GM19238 (cell line): Measurements from ENCODE around the gene MACROD2.

Experiments
- DNase-seq: peaks from one replicate; pipeline ENCODE4 v3.0.0; 2011; ENCODE audit warnings: low spot score; ENCODE audit not compliant: insufficient read length

The MACROD2 gene

DNA sequence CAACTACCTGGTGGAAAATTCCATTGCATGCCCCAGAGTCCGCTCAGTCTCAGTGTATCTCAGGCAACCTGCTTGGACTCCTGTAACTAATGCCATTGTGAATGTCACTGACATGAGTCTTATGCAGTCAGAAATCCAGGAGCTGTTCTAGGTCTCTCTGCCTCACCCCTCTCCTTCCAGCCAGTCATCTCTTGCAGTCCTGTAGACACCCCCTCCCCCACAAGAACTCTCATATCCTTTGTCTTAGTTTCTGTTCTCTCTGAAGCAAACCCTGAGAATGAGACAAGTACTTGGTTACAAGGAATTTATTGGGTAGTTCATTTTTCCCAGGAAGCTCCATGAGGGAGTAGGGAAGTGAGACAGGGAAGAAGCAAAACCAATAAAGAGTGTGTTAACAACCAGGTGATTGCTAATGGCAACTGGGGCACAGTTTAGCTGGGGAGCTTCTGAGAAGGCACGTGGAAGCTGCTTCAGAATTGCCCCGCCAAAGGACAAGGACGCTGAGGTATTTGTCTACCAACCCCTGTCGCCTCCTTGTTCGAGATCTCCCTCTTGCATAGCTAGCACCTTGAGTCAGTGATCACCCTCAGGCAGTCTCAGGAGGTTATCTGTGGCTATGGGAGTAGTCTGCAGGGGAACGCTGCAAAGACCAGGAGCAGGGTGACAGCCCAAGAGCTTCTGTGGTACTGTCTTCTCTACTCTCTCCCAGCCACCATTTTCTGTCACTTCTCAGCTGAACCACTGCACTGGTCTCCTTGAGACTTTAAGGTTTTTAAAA, 1253.5 kb downstream of the MACROD2 start:
- peak; percentile 4 for DNase-seq

DNA sequence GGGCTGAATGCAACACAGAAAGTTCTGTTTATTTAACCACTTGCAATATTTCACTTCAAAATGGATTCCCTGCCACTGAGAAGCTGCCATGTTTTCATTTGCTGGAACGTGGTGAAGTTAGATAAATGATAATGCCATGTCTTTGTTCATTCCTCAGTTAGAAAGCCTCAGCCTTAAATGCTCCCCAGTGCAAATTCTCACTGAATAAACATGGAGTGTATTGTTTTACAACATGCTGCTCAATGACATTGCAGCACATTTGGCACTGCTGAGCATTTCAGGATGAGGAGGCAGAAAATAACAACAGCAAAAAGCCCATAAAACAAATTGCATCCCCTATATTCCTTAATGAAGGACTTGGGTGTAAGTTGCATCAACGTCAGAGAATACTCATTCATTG, 1255.9 kb downstream of the MACROD2 start:
- no peak for DNase-seq

DNA sequence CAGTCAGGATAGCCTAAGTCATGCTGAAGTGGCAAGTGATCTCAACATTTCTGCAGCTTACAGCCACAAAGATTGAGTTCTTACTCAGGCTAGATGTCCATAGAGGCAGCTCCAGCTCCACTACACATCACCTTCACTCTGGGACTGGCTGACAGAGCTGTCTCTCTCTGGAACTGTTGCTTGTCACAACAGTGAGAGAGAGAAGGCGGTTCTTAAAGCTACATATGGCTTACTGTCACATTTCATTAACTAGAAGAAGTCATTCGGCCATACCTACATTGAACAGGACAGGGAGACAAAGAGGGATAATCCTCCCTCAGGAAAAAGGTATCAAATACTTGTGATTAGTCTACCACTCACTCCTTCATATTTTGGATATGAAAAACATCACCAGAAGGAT, 1257.0 kb downstream of the MACROD2 start:
- no peak for DNase-seq

DNA sequence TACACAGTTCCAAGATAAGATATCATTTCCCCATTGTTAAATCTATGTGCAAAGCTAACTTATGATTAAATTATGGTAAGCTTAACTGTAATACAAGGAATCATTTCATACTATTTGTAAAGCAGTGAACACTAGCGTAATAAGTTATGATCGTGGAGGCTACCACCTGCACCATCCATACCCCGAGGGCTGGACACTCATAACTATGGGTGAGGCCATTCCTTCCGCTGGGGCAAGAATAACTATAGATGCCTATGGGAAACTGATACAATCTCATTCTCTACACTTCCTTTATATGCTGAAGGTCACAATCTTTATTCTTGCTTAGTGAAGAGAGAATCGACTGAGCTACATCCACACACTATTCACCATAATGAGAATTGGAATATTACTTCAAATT, 1258.1 kb downstream of the MACROD2 start:
- no peak for DNase-seq

DNA sequence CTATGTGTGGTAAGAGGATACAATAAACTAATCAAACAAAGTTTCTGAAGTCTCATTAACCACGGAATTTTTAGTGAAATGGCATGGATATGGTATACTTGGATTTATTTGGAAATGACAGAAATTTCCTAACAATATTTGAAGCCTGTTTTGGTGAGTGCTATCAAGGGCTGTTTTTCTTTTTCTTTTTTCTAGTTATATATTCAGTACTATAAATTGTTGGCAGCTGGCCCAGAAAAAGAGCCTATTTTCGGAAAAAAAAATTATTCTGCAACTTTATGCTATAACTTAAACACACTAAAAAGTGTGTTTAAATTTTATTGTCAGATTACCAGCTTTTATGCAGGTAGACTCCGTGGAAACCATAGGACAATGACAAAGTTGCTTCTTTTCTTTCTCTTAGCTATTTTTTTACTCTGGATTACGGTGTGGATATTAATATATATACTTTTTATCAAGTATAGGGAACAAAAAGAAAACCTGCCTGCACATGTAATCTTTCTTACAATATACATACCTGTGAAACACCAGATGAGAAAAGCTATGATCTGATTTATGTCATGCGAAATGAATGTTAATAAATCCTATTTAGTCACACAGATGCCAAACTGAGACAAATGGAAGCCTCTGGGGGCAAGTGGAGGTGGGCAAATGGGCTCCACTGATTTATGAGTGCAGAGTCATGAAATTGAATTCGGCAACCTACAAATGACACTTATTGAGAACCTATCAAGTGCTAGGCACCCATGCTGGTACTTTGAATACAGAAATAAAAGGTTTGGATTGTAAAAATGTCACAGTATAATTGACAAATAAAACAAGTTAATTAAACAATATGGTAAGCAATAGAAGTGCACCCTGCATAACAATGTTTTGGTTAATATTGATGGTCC, 1261.6 kb downstream of the MACROD2 start:
- no peak for DNase-seq

DNA sequence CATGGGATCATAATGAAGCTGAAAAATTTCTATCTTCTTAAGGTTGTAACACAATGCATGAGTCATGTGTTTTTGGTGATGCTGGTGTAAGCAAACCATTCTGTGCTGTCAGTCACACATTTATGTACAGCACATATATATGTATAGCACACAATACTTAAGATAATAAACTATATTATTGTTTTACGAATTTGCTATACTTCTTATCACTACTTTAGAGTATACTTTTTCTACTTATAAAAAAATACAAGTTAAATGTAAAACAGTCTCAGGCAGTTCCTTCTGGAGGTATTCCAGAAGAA, 1262.2 kb downstream of the MACROD2 start:
- DNase-seq, result no peak

DNA sequence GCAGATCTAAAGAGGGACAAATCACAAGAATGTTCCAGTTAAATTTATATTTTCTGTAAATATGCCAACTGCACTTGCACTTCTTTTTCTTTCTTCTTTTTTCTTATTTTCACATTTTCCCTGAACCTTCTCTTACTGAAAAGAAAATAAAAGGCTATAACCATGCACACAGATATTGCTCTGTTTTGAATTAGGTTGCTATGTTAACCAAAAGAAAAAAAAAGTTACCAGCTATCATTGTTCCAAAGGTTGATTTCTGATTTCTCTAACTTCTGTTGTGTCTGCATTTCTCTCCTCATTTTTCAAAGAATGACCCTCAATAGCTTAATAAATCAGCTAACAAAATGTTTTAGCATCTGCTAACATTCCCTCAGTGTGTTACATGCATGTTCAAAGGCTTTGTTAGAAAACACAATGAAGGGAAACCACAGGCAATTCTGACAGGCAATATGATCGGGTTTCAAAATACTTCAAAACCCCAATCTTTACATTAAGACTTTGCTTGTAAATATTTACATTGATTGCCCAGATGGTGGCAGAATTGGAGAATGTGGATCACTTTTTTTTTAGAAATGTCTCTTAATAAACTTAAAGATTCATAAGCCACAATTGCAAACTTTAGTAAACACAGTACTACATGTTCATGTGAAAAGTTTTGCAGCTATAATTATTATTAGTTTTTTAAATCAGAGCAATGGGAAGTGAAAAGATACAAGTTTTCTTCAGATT, 1270.4 kb downstream of the MACROD2 start:
- no peak for DNase-seq

DNA sequence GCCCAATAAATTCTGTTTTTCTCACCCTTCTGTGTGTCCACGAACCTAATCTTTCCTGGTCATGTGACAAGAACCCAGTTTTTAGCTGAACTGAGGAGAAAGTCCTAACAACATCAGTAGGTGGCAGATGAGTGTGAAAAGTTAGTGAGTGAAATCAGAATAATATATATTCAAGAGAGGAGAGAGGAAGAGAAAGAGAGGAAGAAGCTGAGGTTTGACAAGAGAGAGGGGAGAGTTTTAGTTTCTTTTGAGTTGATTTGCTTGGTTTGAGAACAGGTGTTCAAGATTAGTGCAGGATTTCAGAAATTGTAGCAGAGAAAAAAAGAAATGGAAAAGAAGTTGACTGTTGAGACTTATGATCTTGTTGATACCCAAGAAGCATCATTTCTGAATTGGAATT, 1272.6 kb downstream of the MACROD2 start:
- no peak for DNase-seq

DNA sequence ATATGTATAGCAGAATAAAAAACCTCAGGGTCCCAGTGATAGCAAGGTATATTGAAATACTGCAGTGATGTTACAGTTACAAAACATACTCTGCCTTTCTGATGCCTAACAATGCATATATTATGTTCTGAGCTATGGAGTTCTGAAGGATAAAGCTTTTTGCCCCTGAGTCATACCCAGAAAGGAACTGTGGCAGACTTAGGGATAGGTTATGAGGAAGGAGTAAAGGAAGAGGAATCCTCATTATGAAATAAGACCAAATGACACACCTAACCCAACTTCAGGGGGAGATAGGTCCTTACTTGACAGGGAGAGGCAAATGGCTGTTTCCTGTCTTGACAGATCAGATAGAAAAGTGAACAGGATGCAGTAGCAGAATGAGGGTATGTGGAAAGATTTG, 1282.7 kb downstream of the MACROD2 start:
- DNase-seq, result no peak

DNA sequence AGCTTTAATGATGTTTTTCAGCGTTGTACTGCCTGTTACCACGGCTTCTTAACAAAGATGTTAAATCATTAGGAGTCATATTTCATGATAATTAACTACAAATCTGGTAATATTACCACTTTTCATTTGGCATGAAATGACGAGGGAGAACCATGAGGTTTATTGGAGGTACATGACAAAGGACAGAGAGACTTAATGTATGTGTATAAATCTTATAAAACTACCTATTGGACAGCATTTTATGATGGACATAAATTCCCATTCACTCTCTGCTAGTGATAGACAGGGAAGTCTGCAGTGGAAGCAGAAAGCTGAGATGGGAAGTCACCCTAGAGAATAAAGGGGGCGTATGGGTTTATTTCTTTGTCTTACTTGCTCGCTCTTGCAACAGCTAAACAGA, 1292.0 kb downstream of the MACROD2 start:
- DNase-seq, result no peak

DNA sequence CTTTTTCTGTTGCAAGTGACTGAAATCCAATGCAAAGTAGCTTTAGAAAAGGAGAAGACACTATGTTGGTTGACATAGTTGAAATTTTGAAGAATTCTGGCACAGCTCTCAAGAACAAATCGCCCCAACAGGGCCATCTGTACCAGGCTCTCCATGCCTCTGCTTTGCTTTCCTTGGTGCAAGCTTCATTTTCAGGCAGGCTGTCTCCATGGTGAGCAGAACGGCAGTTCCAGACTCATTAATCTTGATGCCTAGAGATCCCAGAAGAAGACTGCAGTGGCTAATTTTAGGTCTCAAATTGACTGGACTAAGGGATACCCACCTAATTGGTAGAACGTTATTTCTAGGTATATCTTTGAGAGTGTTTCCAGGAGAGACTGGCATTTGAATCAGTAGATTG, 1292.8 kb downstream of the MACROD2 start:
- no peak for DNase-seq

DNA sequence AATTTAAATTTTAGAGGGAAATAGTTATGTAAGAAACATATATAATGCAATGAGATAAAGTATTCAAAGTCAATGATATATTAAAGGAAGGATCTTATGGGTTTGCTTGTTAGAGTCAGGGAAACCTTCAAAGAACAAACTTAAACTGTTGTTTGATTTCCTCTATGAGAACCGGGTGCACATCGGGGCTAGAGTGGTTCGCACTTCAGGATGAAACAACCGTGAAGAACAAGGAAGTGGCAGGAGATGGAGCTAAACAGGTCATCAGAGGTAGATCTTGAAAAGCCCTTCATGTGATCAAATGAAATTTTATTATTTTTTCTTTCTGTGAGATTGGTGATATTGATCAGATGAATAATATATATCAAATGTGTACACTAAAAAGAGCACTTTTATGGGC, 1294.0 kb downstream of the MACROD2 start:
- DNase-seq, result no peak

DNA sequence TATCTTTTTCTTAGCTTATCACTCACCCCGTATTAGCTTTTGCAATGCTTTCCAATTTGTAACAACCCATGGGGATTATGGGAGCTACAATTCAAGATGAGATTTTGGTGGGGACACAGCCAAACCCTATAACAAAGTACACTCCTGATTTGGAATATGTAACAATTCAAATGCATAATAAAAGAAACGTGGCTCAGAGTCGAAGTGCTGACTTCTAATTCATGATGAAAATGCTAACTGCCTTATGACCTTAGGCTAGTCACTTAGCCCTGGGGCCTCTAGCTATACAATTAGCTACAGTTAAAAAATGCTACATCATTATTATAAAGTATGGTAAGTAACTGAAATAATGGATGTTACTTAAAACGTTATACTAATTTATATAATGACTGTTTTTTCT, 1297.1 kb downstream of the MACROD2 start:
- DNase-seq, result no peak

DNA sequence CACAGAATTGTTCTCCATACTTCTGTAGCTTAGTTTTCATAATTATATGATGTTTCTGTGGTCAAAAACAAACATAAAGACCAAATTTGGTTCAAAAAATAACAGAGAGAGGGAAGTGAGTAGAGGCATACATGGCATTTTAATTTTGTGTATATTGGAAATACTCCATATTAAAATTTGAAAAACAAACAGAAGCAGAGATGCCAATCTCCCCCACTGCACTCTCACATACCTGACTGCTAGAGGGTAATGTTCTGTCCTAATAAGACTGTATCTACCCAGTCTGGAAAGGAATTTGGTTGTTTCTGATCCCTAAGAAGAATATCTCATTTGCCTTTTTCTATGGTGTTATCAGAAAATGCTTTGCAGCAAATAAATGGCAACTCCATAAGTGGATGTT, 1301.1 kb downstream of the MACROD2 start:
- DNase-seq, result no peak

DNA sequence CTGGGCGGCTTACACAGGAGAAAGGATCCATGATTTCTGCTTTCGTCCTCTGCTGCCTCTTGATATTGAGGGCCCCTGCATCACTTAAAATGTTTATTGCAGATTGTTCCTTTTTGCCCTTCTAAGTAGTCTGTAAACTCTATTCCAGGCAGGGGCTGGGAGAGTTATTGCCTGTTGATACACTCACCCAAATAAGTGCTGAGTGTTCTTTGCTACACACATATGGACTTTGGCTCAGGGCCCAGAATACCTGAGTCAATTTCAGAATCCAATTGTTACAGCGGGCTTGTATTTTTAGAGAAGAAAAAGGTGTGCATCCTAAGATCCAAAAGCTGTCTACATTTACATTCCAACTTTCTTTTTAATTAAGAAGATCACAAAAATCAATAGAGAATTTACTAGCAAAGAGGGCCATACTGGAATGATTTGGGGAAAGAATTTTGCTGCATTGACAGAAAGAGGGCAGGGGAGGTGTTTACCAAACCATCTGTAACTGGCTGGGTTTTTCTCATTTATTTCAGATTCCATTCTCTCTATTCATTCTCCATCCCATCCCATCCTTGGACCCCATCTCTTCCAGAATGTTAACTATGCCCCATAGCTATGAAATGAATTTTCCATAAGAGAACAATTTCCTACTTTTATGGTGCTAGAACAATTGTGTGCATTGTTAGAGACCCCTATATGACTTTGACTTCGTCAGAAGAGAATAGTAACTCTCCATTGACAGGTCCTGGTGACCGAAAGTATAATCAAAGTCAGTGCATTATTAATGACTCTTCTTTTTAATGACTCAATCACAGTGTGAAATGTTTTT, 1302.0 kb downstream of the MACROD2 start:
- no peak for DNase-seq

DNA sequence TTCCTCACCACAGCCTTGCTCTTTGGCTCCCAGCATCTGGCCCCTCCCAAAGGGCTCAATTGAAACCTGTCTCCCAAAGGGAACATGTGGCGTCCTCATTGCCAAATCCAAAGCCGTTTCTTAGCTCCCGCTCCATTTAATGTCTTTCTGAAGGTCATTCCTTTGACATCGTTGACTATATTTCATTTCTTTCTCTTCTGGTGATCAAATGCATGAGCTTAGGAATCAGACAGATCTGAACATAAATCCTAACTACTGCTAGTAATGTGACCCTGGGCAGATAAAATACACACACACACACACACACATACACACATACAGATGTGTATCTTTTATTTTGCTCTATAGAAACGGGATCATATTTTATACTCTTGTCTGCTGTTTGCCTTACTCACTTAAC, 1306.8 kb downstream of the MACROD2 start:
- DNase-seq, result no peak

DNA sequence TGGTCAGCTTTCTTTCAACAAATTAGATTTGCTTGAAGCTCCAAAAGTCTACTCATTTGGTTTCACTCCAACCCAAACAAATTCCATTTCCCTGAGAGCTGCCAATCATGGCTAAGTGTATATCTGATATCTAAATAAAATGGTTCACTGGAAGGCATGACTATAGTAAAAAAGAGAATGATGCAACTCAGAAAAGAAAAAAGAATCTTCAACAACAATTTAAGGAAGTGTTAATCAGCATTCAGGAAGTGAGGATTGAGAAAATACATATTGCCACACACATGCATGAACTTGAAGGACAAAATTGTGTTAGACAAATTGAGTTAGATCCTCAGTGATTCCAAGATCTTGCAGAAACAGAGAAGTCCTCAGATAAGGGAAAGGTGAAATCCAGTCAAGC, 1315.0 kb downstream of the MACROD2 start:
- DNase-seq, result no peak

DNA sequence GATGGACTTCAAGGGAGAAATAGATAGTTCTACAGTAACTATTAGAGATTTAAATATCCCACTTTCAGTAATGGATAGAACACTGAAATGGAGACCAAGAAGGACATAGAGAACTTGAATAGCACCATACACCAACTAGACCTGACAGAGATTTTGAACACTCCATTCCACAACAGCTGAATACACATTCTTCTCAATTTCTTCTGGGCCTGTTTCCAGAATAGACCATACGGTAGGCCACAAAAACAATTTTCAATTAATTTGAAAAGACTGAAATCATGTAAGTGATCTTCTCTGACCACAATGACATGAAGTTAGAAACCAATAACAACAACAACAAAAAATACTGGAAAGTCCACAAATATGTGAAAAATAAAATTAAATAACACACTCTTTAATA, 1321.2 kb downstream of the MACROD2 start:
- no peak for DNase-seq

DNA sequence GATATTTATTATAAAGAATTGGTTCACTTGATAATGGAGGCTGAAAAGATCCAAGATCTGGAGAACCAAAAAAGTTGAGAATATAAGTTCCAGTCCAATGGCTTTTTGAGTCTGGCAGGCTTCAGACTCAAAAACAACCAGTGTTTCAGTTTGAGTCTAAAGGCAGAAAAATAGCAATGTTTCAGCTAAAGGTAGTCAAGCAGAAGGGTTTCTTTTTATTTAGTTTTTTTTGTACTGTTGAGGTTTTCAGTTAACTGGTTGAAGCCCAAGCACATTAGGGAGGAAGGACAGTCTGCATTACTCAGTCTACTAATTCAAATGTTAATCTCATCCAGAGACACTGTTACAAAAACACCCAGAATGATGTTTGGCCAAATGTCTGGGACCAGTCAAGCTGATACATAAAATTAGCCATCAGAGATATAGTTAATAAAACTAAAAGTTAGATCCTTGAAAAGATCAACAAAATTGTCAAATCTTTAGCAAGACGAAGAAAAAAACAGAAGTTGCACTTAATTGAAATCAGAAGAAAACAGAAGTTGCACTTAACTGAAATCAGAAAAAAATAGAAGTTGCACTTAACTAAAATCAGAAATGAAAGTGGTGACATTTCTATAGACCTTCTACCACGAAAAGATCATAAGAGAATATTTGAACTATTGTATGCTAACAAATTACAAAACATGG, 1322.4 kb downstream of the MACROD2 start:
- DNase-seq, result no peak

DNA sequence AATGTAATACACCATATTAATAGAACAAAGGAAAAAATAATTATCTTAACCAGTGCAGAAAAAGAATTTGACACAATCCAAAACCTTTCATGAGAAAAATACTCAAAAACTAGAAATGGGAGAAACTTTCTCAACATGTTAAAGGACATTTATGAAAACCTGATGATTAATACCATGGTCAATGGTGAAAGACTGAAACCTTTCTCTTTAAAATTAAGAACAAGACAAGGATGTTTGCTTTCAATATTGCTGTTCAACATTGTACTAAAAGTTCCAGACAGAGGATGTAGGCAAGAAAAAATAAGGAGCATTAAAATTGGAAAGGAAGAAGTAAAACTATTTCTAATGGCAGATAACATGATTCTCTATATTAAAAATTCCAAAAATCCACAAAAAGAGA, 1323.4 kb downstream of the MACROD2 start:
- DNase-seq, result no peak

DNA sequence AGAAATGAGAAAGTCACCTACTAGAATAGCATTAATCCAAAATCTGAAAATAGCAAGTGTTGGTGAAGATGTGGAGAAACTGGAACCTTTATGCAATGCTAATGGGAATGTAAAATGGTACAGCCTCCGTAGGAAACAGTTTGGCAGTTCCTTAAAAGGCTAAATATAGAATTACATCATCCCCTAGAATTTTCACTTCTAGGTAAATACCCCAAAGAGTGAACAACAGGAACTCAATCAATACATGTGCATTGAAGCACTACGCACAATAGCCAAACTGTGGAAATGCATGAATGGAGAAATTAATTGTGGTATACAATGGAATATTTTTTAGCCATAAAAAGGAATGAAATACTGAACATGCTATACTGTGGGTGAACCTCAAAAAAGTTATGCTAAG, 1324.1 kb downstream of the MACROD2 start:
- no peak for DNase-seq
